GM12878 (cell line): ENCODE data around the gene PPP1R3F. TPM values are rescaled to one million over a fixed set of nuclear protein-coding genes. Genes with fewer than 3 reads are reported as not detected.

Source experiments
- ATAC-seq: fragments of 200-7000 bp; cut with Tn5 transposase; 3 replicates; pipeline ENCODE4 v1.9.1; 2020; ENCODE audit warnings: mild to moderate bottlenecking, moderate library complexity
- BruUV-seq: library from RNA; stranded (reverse); fragments of 400-500 nt; replicated peaks from 2 replicates; lab custom pipeline; 2021; lab: Mats Ljungman, UMichigan
- CTCF ChIA-PET: fragments of 300-600 bp; sonication (Branson Sonifier 250); formaldehyde crosslinking; extraction: SDS; loops from one replicate; lab custom pipeline; 2021; ENCODE audit warnings: inconsistent platforms; lab: Yijun Ruan, JAX
- POLR2A ChIA-PET: fragments of 350-600 bp; formaldehyde crosslinking; extraction: SDS; loops from one replicate; lab custom pipeline; 2021; ENCODE audit warnings: inconsistent platforms; lab: Charles Lee
- RAD21 ChIA-PET: fragments of 300-600 bp; sonication (Branson Sonifier 250); formaldehyde crosslinking; loops from one replicate; lab custom pipeline; 2023; ENCODE audit warnings: antibody characterized with exemption; ENCODE audit not compliant: unreplicated experiment; lab: Charles Lee
- SMC1A ChIA-PET: fragments of 300-600 bp; sonication (Branson Sonifier 250); formaldehyde crosslinking; loops from one replicate; lab custom pipeline; 2023; ENCODE audit not compliant: unreplicated experiment, uncharacterized antibody; lab: Charles Lee
- DNase-seq: peaks from one replicate; pipeline ENCODE4 v3.0.0-alpha.2; 2011; ENCODE audit warnings: low read depth, low spot score
- FAIRE-seq: peaks from 3 replicates; lab custom pipeline; 2011; peaks lifted over from hg19 to GRCh38; lab: Jason Lieb, UNC
- H2AFZ ChIP-seq: 2 replicates; pipeline ENCODE4 v1.6.0; 2011; ENCODE audit warnings: low read depth, low read length, control low read depth; ENCODE audit not compliant: control insufficient read depth
- H3K27ac ChIP-seq: 2 replicates; pipeline ENCODE4 v1.5.1; 2011; ENCODE audit warnings: control low read depth; ENCODE audit not compliant: control insufficient read depth, insufficient read depth
- H3K27me3 ChIP-seq, 2 experiments: replicated peaks in 1 of 2; 2 replicates each; pipeline versions ENCODE4 v1.6.0 to v1.6.1; 2011; ENCODE audit warnings: low read length in 1 of 2; ENCODE audit not compliant: control insufficient read depth in 2 of 2, insufficient read depth in 2 of 2
- H3K36me3 ChIP-seq, 2 experiments: 2 replicates each; pipeline ENCODE4 v1.5.1; 2011; ENCODE audit warnings: low read length in 1 of 2; ENCODE audit not compliant: control insufficient read depth in 2 of 2, insufficient read depth in 2 of 2
- H3K4me1 ChIP-seq: 2 replicates; pipeline ENCODE4 v1.6.1; 2011; ENCODE audit warnings: mild to moderate bottlenecking, low read length, moderate library complexity, mixed read lengths; ENCODE audit not compliant: control insufficient read depth, insufficient read depth
- H3K4me2 ChIP-seq: 2 replicates; pipeline ENCODE4 v1.6.0; 2011; ENCODE audit warnings: control low read depth; ENCODE audit not compliant: control insufficient read depth, insufficient read depth
- H3K4me3 ChIP-seq: fragments of 200-600 bp; sonication (generic); 2 replicates; pipeline ENCODE4 v1.5.1; 2016
- H3K79me2 ChIP-seq: 2 replicates; pipeline ENCODE4 v1.6.0; 2011; ENCODE audit warnings: low read length; ENCODE audit not compliant: control insufficient read depth, insufficient read depth
- H3K9ac ChIP-seq: 2 replicates; pipeline ENCODE4 v1.8.0; 2011; ENCODE audit warnings: low read length, control low read depth, mixed read lengths; ENCODE audit not compliant: control insufficient read depth, insufficient read depth
- H3K9me3 ChIP-seq: replicated peaks from 3 replicates; pipeline ENCODE4 v1.5.1; 2011; ENCODE audit warnings: mild to moderate bottlenecking, low read length; ENCODE audit not compliant: control insufficient read depth, insufficient read depth
- H4K20me1 ChIP-seq: 2 replicates; pipeline ENCODE4 v1.6.0; 2011; ENCODE audit not compliant: control insufficient read depth, insufficient read depth
- BHLHE40 ChIP-seq, 2 experiments: fragments of 450-650 bp in 1 of 2; IDR thresholded peaks; 2 replicates each; pipeline ENCODE4 v1.6.1; 2011 to 2017; ENCODE audit warnings: low read depth in 2 of 2, borderline replicate concordance in 1 of 2, improper control_type of control experiment in 1 of 2, low read length in 1 of 2, mild to moderate bottlenecking in 1 of 2
- BMI1 ChIP-seq: fragments of 450-650 bp; IDR thresholded peaks from 2 replicates; pipeline ENCODE4 v1.6.1; 2016; ENCODE audit warnings: mild to moderate bottlenecking, moderate library complexity, borderline replicate concordance
- CBX3 ChIP-seq: fragments of 200-600 bp; sonication (generic); IDR thresholded peaks from 2 replicates; pipeline ENCODE4 v1.6.1; 2016; ENCODE audit warnings: low read depth, borderline replicate concordance
- ETV6 ChIP-seq, 2 experiments: fragments of 450-650 bp in 1 of 2; IDR thresholded peaks in 1 of 2; conservative IDR thresholded peaks in 1 of 2; 2 replicates each; pipeline ENCODE4 v1.6.1; 2014; ENCODE audit warnings: antibody characterized with exemption in 1 of 2, borderline replicate concordance in 1 of 2, low read depth in 1 of 2, mild to moderate bottlenecking in 1 of 2, moderate library complexity in 1 of 2
- FOS ChIP-seq: IDR thresholded peaks from 3 replicates; pipeline ENCODE4 v1.6.1; 2011; ENCODE audit warnings: borderline replicate concordance; ENCODE audit not compliant: insufficient read length; ENCODE audit errors: extremely low read depth
- FOXK2 ChIP-seq: fragments of 450-650 bp; IDR thresholded peaks from 2 replicates; pipeline ENCODE4 v1.6.1; 2017; ENCODE audit warnings: mild to moderate bottlenecking, moderate library complexity
- HCFC1 ChIP-seq: fragments of 150-350 bp; IDR thresholded peaks from 2 replicates; pipeline ENCODE4 v1.6.1; 2014; ENCODE audit warnings: low read length
- IKZF1 ChIP-seq: fragments of 450-650 bp; conservative IDR thresholded peaks from 2 replicates; pipeline ENCODE4 v1.6.1; 2017; ENCODE audit warnings: antibody characterized with exemption, mild to moderate bottlenecking
- KLF5 ChIP-seq: fragments of 450-650 bp; IDR thresholded peaks from 2 replicates; pipeline ENCODE4 v1.6.1; 2014; ENCODE audit warnings: mild to moderate bottlenecking; ENCODE audit not compliant: partially characterized antibody
- PML ChIP-seq: IDR thresholded peaks from 2 replicates; pipeline ENCODE4 v1.6.1; 2012; ENCODE audit warnings: low read length, inconsistent platforms
- RUNX3 ChIP-seq: IDR thresholded peaks from 2 replicates; pipeline ENCODE4 v1.6.1; 2012; ENCODE audit warnings: low read length, inconsistent platforms
- SMC3 ChIP-seq: IDR thresholded peaks from 2 replicates; pipeline ENCODE4 v1.6.1; 2011; ENCODE audit warnings: low read length, improper control_type of control experiment, borderline replicate concordance
- SREBF2 ChIP-seq: IDR thresholded peaks from 2 replicates; pipeline ENCODE4 v1.6.1; 2012; ENCODE audit warnings: mild to moderate bottlenecking, low read length
- WRNIP1 ChIP-seq: IDR thresholded peaks from 2 replicates; pipeline ENCODE4 v1.6.1; 2011; ENCODE audit warnings: low read depth, low read length, improper control_type of control experiment, borderline replicate concordance
- WGBS: methylation state at CpG from one replicate; pipeline ENCODE4 v1.1.6; 2016; ENCODE audit warnings: low lambda C conversion rate; ENCODE audit not compliant: insufficient replicate concordance, insufficient coverage; ENCODE audit errors: missing lambda C conversion rate; 5-methylcytosine and 5-hydroxymethylcytosine counted together
- in situ Hi-C: fragments of 300-500 bp; cut with MboI; formaldehyde crosslinking; loops from 9 replicates; pipeline ENCODE4 v1.14.3; 2018; ENCODE audit warnings: mixed read lengths
- intact Hi-C: fragments of 100-400 bp; cut with micrococcal nuclease; formaldehyde crosslinking; loops from one replicate; pipeline ENCODE4 v1.14.2; 2022; ENCODE audit not compliant: unreplicated experiment
- polyA plus RNA-seq, 11 experiments: library from polyadenylated mRNA; depleted of rRNA in 4 of 11; unstranded in 6 of 11; stranded (reverse) in 5 of 11; fragments of >200 nt; fragmentation: Nextera tagmentation in 4 of 11; fragmentation: Illumina TruSeq in 1 of 11; extraction: Ambion mirVana in 4 of 11; extraction: Trizol in 1 of 11; gene quantifications; 1 replicate in 1 of 11; 2 replicates in 10 of 11; pipeline versions ENCODE4 v1.2.1 to v1.2.3, GENCODE V29; 2011 to 2016; ENCODE audit warnings: inconsistent platforms in 2 of 11, missing spikeins in 2 of 11, low read depth in 1 of 11
- total RNA-seq, 4 experiments: library from RNA; depleted of rRNA in 3 of 4; stranded (reverse); fragments of >200 nt in 3 of 4; fragmentation: Illumina TruSeq in 1 of 4; extraction: Trizol in 1 of 4; gene quantifications; 2 replicates each; pipeline versions ENCODE4 v1.2.1 to v1.2.3, GENCODE V29; 2013 to 2021
- TF ChIP-seq, protein P1 (sequence below): fragments of 450-650 bp; IDR thresholded peaks from 2 replicates; pipeline ENCODE4 v1.6.1; 2017; ENCODE audit warnings: antibody characterized with exemption, mild to moderate bottlenecking, moderate library complexity
- TF ChIP-seq, protein P2 (sequence below): IDR thresholded peaks from 2 replicates; pipeline ENCODE4 v1.6.1; 2012; ENCODE audit warnings: low read length, inconsistent platforms
- TF ChIP-seq, protein P3 (sequence below): IDR thresholded peaks from 2 replicates; pipeline ENCODE4 v1.6.1; 2011; ENCODE audit warnings: mild to moderate bottlenecking, low read depth, low read length, moderate library complexity; ENCODE audit not compliant: insufficient replicate concordance
- TF ChIP-seq, protein P4 (sequence below): fragments of 450-650 bp; IDR thresholded peaks from 2 replicates; pipeline ENCODE4 v1.6.1; 2017; ENCODE audit warnings: borderline replicate concordance

PPP1R3F gene
- total and polyA plus RNA-seq, 10 of the 15 experiments (the other 5 are each of a cell fraction or from before 2014, with no cell fraction given) = 0.18 to 4.4 (median 1.00) TPM

DNA sequence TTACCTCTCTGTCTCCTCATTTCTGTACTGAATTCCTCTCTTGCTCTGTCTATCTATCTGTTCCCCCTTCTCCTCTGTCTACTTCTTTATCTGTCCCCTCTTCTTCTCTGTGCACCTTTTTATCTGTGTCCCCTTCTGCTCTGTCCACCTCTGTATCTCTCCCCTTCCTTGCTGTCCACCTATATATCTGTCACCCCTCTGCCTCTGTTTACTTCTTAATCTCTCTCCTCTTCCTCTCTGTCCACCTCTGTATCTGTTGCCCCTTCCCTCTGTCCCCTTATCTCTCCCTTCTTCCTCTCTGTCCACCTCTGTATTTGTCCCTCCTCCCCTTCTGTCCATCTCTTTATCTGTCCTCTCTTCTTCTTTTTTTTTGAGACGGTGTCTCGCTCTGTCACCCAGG, 25.4 kb upstream of the PPP1R3F start:
- Histone ChIP-seq H3K4me3 (no peak overlapping the region), H3K27ac (no peak overlapping the region), H3K79me2 (no peaks in the 10 kb centered on the region), H3K27me3 (no peaks in the 10 kb centered on the region), H3K4me1 (no peaks in the 10 kb centered on the region), H3K4me2 (no peak overlapping the region), H3K9ac (no peak overlapping the region), H2AFZ (no peak overlapping the region), H3K36me3 (peaks cover 0 to 2% of the 10 kb centered on the region in 2 experiments; a peak in 2 of 4 replicates), H3K9me3 (no peaks in the 10 kb centered on the region), H4K20me1 (no peaks in the 10 kb centered on the region)
- DNase-seq (no peak), FAIRE-seq (no peak), ATAC-seq (no peak)
- WGBS = 30% methylated on average over 2 of the region's 2 CpGs
- intact Hi-C loops = no loop called here
- SMC1A ChIA-PET = no interaction called here
- CTCF ChIA-PET = no interaction called here
- POLR2A ChIA-PET = no interaction called here
- RAD21 ChIA-PET = no interaction called here
- no TSS peak for BruUV-seq
- in situ Hi-C loops = no loop called here
- TF ChIP-seq WRNIP1 (no peak), SMC3 (no peak), IKZF1 (no peak), CBX3 (no peak), BMI1 (no peak), ETV6 (conservative IDR thresholded peaks at IDR 0.05 in 1 of 2, IDR thresholded peaks at IDR 0.05 in 1 of 2; ENCODE audit: borderline replicate concordance in 1 of 2, low read depth in 1 of 2) (no peak), FOS (no peak), HCFC1 (no peak), KLF5 (no peak), FOXK2 (no peak), SREBF2 (no peak), PML (no peak), RUNX3 (no peak), BHLHE40 (IDR thresholded peaks at IDR 0.05; ENCODE audit: borderline replicate concordance in 1 of 2, low read depth in 2 of 2, low read length in 1 of 2) (no peak)
- TF ChIP-seq, protein P1, sequence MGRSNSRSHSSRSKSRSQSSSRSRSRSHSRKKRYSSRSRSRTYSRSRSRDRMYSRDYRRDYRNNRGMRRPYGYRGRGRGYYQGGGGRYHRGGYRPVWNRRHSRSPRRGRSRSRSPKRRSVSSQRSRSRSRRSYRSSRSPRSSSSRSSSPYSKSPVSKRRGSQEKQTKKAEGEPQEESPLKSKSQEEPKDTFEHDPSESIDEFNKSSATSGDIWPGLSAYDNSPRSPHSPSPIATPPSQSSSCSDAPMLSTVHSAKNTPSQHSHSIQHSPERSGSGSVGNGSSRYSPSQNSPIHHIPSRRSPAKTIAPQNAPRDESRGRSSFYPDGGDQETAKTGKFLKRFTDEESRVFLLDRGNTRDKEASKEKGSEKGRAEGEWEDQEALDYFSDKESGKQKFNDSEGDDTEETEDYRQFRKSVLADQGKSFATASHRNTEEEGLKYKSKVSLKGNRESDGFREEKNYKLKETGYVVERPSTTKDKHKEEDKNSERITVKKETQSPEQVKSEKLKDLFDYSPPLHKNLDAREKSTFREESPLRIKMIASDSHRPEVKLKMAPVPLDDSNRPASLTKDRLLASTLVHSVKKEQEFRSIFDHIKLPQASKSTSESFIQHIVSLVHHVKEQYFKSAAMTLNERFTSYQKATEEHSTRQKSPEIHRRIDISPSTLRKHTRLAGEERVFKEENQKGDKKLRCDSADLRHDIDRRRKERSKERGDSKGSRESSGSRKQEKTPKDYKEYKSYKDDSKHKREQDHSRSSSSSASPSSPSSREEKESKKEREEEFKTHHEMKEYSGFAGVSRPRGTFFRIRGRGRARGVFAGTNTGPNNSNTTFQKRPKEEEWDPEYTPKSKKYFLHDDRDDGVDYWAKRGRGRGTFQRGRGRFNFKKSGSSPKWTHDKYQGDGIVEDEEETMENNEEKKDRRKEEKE = no peak
- TF ChIP-seq, protein P2, sequence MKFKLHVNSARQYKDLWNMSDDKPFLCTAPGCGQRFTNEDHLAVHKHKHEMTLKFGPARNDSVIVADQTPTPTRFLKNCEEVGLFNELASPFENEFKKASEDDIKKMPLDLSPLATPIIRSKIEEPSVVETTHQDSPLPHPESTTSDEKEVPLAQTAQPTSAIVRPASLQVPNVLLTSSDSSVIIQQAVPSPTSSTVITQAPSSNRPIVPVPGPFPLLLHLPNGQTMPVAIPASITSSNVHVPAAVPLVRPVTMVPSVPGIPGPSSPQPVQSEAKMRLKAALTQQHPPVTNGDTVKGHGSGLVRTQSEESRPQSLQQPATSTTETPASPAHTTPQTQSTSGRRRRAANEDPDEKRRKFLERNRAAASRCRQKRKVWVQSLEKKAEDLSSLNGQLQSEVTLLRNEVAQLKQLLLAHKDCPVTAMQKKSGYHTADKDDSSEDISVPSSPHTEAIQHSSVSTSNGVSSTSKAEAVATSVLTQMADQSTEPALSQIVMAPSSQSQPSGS = no peak
- TF ChIP-seq, protein P3, sequence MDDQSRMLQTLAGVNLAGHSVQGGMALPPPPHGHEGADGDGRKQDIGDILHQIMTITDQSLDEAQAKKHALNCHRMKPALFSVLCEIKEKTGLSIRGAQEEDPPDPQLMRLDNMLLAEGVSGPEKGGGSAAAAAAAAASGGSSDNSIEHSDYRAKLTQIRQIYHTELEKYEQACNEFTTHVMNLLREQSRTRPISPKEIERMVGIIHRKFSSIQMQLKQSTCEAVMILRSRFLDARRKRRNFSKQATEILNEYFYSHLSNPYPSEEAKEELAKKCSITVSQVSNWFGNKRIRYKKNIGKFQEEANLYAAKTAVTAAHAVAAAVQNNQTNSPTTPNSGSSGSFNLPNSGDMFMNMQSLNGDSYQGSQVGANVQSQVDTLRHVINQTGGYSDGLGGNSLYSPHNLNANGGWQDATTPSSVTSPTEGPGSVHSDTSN = no peak
- TF ChIP-seq, protein P4, sequence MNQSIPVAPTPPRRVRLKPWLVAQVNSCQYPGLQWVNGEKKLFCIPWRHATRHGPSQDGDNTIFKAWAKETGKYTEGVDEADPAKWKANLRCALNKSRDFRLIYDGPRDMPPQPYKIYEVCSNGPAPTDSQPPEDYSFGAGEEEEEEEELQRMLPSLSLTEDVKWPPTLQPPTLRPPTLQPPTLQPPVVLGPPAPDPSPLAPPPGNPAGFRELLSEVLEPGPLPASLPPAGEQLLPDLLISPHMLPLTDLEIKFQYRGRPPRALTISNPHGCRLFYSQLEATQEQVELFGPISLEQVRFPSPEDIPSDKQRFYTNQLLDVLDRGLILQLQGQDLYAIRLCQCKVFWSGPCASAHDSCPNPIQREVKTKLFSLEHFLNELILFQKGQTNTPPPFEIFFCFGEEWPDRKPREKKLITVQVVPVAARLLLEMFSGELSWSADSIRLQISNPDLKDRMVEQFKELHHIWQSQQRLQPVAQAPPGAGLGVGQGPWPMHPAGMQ = no peak
